Neutrophil (primary cell): ENCODE results near the gene SNHG17.
"Not testable (repeated sequence)": the region's sequence is repeated elsewhere in the genome, so short reads cannot be mapped to it uniquely, and the experiment has no call there.

Experiments
- H3K27ac ChIP-seq: fragments of 200-600 bp; sonication (generic); 2 replicates; pipeline ENCODE4 v1.5.1; 2016; ENCODE audit warnings: mild to moderate bottlenecking, moderate library complexity
- H3K27me3 ChIP-seq: fragments of 200-600 bp; sonication (generic); 2 replicates; pipeline ENCODE4 v1.6.0; 2016; ENCODE audit warnings: mild to moderate bottlenecking
- H3K36me3 ChIP-seq: fragments of 200-600 bp; sonication (generic); 2 replicates; pipeline ENCODE4 v1.5.1; 2017
- H3K4me1 ChIP-seq, 2 experiments: fragments of 200-600 bp in 1 of 2; sonication (generic) in 1 of 2; 1 replicate in 1 of 2; 2 replicates in 1 of 2; pipeline versions ENCODE4 v1.5.1 to v1.6.1; 2013 to 2016; ENCODE audit warnings: low read depth in 1 of 2, low read length in 1 of 2, mild to moderate bottlenecking in 1 of 2, moderate library complexity in 1 of 2; ENCODE audit not compliant: control insufficient read depth in 1 of 2, insufficient read depth in 1 of 2
- H3K4me3 ChIP-seq, 2 experiments: fragments of 200-600 bp in 1 of 2; sonication (generic) in 1 of 2; 1 replicate in 1 of 2; 2 replicates in 1 of 2; pipeline ENCODE4 v1.5.1; 2013 to 2016; ENCODE audit warnings: low read depth in 1 of 2, low read length in 1 of 2, mild to moderate bottlenecking in 1 of 2, moderate library complexity in 1 of 2
- H3K9me3 ChIP-seq: fragments of 200-600 bp; sonication (generic); 2 replicates; pipeline ENCODE4 v1.5.1; 2016
- CTCF ChIP-seq: fragments of 200-600 bp; sonication (generic); IDR thresholded peaks from 2 replicates; pipeline ENCODE4 v1.5.1; 2016; ENCODE audit warnings: antibody characterized with exemption

Gene SNHG17

GRCh38 chr20:38421915-38422314 lies 13.2 kb downstream of the SNHG17 start:
- Histone ChIP-seq H3K27me3 (no peaks in the 10 kb centered on the region), H3K4me3 (no peak overlapping the region), H3K36me3 (peaks cover 83% of the 10 kb centered on the region), H3K4me1 (no peaks in the 10 kb centered on the region), H3K27ac (no peak overlapping the region), H3K9me3 (no peaks in the 10 kb centered on the region)
- TF ChIP-seq CTCF: no peak

GRCh38 chr20:38420388-38421085 lies 14.6 kb downstream of the SNHG17 start:
- no peaks in the 10 kb centered on the region for H3K4me1 ChIP-seq
- H3K27ac ChIP-seq: no peak overlapping the region
- H3K9me3 ChIP-seq: no peaks in the 10 kb centered on the region
- peaks cover 69% of the 10 kb centered on the region for H3K36me3 ChIP-seq
- no peaks in the 10 kb centered on the region for H3K27me3 ChIP-seq
- TF ChIP-seq CTCF: no peak
- no peak overlapping the region for H3K4me3 ChIP-seq

- Histone ChIP-seq H3K4me3 (no peak overlapping the region), H3K4me1 (no peaks in the 10 kb centered on the region), H3K9me3 (no peaks in the 10 kb centered on the region), H3K27me3 (no peaks in the 10 kb centered on the region), H3K27ac (no peak overlapping the region), H3K36me3 (peaks cover 50% of the 10 kb centered on the region)
- TF ChIP-seq CTCF: no peak
Observed at GRCh38 chr20:38418509-38419204, 16.5 kb downstream of the SNHG17 start.

- Histone ChIP-seq H3K27me3 (no peaks in the 10 kb centered on the region), H3K36me3 (peaks cover 18% of the 10 kb centered on the region), H3K4me1 (no peaks in the 10 kb centered on the region), H3K27ac (no peak overlapping the region), H3K9me3 (no peaks in the 10 kb centered on the region), H3K4me3 (no peak overlapping the region)
- TF ChIP-seq CTCF: no peak
Observed at GRCh38 chr20:38414769-38415450, 20.2 kb downstream of the SNHG17 start.

GRCh38 chr20:38412877-38413577 lies 22.1 kb downstream of the SNHG17 start:
- no peaks in the 10 kb centered on the region for H3K27me3 ChIP-seq
- TF ChIP-seq CTCF: no peak
- H3K36me3 ChIP-seq: no peaks in the 10 kb centered on the region
- no peaks in the 10 kb centered on the region for H3K9me3 ChIP-seq
- no peaks in the 10 kb centered on the region for H3K4me1 ChIP-seq
- H3K27ac ChIP-seq: no peak overlapping the region
- no peak overlapping the region for H3K4me3 ChIP-seq

- H3K9me3 ChIP-seq, H3K27me3 ChIP-seq, H3K4me1 ChIP-seq, H3K27ac ChIP-seq, H3K4me3 ChIP-seq, H3K36me3 ChIP-seq: not testable (repeated sequence)
Observed at GRCh38 chr20:38407822-38408221, 27.3 kb downstream of the SNHG17 start.
